Thyroid gland (tissue), 4 donors: ENCODE measurements around the gene IL4I1.

Experiments used
- POLR2A ChIP-seq, 2 donors: fragments of 450-650 bp; IDR thresholded peaks; one replicate each; pipeline ENCODE4 v1.6.1; 2017; ENCODE audit warnings: antibody characterized with exemption in 2 of 2, mild to moderate bottlenecking in 2 of 2, moderate library complexity in 1 of 2
- TF ChIP-seq, protein P1 (sequence below), 6 experiments: fragments of 200-600 bp in 3 of 6; fragments of 450-650 bp in 3 of 6; sonication (generic) in 3 of 6; IDR thresholded peaks; one replicate each; pipeline ENCODE4 v1.5.1; 2016 to 2019; ENCODE audit warnings: antibody characterized with exemption in 6 of 6, mild to moderate bottlenecking in 2 of 6, inconsistent platforms in 1 of 6, moderate library complexity in 1 of 6

DNA sequence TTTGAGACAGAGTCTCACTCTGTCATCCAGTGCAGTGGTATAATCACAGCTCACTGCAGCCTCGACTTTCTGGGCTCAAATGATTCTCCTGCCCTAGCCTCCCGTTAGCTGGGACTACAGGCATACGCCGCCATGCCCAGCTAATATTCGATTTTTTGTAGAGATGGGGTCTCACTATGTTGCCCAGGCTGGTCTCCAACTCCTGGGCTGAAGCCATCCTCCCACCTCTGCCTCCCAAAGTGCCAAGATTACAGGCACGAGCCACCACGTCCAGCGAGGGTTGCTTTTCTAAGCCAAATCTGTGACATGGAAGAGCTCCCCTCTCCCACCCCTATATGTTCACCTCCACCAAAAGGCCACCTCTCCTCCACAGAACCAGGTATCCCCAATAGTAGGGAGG, 21.4 kb upstream of the IL4I1 start:
- TF ChIP-seq, protein P1, sequence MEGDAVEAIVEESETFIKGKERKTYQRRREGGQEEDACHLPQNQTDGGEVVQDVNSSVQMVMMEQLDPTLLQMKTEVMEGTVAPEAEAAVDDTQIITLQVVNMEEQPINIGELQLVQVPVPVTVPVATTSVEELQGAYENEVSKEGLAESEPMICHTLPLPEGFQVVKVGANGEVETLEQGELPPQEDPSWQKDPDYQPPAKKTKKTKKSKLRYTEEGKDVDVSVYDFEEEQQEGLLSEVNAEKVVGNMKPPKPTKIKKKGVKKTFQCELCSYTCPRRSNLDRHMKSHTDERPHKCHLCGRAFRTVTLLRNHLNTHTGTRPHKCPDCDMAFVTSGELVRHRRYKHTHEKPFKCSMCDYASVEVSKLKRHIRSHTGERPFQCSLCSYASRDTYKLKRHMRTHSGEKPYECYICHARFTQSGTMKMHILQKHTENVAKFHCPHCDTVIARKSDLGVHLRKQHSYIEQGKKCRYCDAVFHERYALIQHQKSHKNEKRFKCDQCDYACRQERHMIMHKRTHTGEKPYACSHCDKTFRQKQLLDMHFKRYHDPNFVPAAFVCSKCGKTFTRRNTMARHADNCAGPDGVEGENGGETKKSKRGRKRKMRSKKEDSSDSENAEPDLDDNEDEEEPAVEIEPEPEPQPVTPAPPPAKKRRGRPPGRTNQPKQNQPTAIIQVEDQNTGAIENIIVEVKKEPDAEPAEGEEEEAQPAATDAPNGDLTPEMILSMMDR (IDR thresholded peaks at IDR 0.05) = no peak
- TF ChIP-seq POLR2A (IDR thresholded peaks at IDR 0.05) = no peak
